ENCODE data around the gene FBXL17.

FBXL17 gene

DNA sequence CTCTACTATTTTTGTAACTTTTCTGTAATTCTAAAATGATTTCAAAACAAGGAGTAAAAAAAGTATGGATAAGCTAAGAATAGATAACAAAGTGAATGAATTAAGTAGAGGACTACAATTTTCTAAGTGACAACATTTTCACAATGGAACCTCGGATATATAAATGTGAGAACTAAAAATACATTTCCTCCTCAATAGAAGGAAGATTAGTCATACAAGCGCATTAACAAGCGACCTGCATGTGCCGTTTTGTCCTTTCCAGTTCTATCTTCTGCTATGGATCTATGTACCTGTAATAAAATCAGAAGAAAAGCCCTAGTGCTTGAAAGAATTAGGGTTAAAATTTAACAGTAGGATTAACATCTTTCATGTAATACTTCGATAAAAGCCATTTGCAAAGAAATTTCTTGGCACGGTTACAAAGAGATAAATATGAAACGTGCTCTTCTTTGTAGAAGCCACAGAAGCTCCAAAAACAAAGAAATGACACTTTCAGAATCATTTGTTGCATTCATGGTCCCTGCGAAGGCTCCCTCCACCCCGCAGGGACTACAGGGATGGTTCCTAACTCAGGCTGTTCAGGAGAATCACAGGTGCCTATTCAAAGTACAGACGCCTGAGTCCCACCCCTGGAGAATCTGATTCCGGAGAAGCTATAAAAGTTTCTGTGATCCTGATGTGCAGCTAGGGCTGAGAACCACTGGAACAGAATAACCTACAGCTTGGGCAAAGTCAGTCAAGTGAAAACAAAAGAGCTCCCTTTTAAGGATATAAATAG lies 494.5 kb downstream of the FBXL17 start:
- no peak for DNase-seq

DNA sequence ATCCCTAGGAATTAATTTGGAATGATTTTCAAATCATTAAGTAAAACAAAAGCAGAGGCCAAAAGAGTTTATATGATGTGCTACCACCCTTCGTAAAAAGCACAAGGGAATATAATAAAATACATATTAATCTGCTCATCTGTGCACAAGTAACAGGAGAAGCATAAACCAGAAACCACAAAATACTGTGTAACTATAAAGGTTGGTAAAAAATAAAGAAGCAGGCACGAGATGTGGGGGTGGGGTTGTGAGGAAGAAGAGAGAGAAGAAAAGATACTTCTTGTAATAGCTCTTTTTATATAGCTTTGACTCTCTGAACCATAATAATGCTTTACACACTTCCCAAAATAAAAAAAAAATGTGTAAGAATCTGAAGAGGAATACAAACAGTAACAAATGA lies 496.3 kb downstream of the FBXL17 start:
- DNase-seq = no peak

DNA sequence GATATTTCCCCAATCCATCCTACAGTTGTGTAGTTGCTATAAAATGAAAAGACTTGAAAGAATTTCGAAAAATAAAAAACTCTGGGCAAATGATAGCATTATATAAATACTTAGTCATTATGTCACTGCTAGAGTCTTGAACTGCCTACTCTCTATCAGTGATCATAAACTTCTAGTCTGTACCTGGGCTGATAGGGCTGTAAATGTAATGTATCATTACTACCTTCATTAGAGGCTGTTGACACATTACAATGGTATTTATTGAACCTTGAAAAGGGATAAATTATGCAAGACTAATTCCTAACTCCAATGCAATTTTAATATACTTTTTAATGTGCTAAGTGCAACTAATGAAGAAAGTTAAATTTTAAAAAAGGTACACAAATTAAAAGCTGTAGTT lies 497.0 kb downstream of the FBXL17 start:
- no peak for DNase-seq

DNA sequence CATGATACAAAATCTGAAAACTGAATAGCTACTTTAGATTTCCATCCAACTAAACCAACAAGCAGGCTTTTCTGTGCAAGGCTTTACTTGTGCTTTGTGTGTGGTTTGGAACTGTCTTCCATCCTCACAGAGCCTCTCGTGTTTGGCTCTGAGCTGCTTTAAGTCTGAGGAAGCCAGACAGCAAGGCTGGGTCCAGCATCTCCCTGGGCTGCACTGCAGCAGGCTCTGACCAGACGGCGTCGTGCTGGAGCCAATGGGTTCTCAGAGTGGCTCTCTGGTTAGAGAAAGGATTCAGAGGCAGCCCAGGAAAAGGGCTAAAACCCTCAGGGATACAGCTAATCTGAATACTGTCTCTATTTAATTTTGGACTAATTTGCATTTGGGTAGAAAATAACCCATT lies 503.2 kb downstream of the FBXL17 start:
- DNase-seq = no peak

DNA sequence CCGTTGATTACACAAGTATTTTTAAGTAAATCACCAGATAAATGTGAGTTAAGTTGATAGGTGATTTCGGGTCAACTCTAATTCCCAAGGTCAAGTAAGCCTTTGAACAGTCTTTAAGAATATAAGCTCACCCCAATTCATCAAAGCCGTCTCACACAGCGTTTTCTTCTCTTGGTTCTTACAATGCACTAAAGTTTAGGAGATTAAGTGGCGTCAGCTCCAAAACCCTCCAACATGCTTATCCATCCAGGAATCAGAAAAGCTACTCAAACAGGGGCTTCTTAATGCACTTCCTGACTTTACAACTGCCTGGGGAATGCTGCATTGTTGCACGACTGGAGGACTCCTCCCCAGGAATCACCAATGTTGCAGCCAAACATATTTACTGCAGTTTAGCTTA lies 505.0 kb downstream of the FBXL17 start:
- DNase-seq = no peak

DNA sequence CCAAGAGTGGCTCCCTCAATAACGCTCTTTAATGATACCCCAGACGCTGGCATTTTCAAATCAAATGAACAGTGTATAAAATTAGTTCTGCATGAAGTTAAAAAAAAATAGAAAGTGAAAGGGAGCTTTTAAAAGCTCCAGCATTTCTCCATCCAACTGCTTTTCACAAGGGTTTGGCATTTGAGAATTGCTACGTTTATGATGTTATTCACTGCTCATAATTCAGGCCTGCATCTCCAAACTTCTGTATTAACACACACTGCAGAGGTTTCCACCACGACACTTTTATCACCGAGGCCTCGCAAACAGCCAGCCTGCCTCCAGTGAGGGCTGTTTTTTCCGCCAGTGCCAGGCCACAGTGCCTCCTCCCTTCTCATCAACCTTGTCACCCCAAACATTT lies 505.6 kb downstream of the FBXL17 start:
- DNase-seq = no peak

DNA sequence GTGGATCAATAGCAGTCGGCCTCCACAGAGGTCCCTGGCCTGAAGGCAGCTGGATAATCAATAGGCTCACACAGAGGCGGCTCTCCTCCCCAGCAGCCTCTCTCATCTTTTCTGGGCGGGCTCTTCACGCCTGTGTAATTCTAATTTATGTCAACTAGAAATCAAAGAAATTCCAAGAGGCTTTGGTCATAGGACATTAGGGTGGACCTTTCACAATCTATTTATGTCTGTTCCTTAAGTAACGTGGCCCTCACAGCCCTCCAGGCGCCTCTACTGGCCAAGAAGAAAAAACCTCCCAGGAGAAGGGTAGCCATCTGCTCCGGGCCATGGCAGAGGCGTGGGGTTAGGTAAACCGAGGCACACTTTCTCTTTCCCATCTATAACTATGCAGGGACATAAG lies 506.1 kb downstream of the FBXL17 start:
- DNase-seq = no peak

DNA sequence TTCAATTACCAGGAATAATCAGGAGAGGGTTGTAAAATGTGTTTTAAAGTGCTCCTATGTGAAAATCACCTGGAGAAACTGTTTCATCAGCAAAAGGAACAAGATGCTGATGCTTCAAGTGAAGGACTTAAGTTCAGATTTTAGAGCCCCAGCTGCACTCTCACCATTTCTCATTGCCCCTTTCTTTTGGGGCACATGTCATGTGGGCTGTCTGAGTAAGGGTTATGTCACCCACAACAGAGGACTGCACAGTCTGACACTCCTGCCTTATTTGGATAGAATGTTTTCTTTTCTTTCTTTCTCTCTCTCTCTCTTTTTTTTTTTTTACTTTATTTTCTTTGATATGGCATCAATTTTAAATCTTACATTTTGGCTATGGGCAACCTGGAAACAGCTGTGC lies 507.1 kb downstream of the FBXL17 start:
- no peak for DNase-seq

DNA sequence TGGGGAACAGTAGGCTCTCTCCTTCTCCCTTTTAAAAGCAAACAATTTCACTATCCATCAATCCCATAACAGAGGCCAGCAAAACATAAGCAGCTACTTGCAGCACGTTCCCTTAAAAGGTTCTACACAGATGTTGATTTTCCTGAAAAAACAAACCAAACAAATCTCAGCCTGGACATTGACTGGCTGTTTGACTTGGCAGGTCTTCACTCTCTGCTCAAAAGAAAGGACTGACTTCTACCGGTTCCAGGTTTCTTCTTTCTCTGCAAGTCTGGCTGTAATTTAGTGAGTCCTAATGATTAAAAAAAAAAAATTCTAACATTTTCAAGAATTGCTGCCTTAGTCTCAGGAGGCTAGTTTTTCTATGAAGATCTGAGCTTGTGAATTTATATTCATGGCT lies 508.0 kb downstream of the FBXL17 start:
- no peak for DNase-seq

DNA sequence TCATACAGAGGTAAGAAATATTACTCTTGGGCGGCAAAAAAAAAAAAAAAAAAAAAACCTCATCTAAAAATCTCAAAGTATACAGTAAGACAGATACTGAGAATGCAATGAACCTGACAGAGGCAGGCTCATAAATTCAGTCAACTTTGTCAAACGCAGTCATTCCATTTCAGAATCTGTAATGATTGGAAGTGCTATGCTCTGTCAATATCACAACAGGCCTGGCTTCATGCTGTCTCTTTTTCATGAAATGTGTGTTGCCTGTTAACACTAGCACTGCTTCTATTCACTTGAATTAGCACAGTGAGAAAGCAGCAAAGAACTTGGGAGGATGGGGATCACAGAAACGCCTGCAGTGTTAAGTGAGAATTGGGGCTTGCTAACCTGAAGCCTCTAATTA lies 510.9 kb downstream of the FBXL17 start:
- no peak for DNase-seq

DNA sequence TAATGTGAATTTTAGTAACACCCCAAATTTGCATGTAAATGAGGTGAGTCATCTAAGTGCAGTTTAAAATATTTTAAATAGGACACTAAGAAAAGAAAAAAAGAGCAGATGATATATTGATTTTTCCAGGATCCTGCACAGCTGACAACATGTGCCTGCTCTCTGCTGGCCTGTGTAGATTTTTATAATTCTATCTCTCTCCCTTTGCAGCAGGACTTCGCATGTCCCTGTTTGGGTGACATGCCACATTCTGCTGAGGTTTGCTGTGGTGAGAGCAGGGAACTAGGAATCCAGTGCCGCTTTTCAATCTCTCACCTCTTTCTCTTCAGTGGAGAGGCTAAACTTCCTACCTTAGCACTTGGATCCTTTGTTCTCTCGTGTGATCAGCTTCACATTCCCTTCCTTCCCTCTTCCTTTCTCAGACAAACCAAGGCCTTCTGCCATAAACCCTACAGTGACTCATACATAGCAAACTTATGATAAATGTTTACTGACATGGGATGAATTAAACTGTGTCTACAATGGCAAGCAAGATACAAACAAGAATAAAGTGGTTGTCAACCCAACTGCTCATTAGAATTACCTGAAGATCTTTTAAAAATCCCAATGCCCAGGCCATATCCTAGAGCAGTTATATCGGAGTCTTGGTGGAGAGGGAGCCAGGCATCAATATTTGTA lies 512.3 kb downstream of the FBXL17 start:
- no peak for DNase-seq

DNA sequence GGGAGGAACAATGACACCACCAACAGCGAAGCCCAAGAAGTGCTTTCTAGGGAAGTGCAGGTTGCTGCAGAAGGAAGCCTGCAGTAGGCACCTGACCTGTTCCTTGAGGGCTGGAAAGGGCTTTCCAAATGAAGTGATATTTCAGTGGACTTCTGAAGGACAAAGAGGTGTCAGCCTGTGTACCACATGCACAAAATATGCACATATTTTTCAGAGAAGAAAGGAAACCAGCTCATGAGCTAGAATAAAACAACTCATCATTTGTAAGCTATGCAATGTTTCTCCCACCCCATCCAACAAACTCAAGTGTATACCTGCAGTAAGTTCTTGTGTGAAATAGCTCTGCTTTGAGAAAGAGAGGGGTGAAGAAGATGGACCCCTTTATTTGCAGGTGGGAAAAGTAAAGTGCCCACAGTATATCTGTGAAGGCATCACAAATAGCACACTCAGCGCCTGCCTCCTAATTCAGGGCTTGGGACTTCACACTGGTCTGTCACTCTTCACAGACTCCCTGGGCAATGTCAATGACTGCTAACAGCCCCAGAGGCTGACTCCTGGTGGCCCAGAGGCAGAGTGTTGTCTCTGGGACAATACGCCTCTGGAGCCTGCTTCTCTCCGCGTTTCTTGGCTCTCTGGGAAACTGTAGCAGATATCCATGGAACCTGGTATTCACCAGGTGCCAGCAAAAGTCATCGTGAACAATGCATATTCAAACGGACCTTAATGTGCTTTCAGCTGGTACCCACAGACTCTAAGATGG lies 513.1 kb downstream of the FBXL17 start:
- DNase-seq = no peak

DNA sequence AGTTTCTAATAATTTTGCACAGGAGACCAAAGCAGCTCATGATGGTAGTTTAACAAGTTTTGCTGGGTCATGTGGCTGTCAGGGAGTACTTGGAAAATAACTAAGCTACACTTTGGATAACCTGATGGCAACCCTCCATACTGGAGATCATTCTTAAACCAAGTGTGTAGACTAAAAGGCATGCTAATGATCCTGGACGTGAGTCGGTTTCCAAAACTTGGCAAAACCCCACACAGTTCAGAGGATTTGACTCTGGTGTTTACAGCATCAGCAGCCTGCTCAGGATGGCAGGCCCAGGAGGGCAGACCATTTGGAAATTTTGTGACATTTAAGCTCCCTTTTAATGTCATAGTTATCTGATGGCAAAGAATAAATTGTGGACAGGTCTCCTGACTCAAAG lies 514.6 kb downstream of the FBXL17 start:
- DNase-seq = no peak

DNA sequence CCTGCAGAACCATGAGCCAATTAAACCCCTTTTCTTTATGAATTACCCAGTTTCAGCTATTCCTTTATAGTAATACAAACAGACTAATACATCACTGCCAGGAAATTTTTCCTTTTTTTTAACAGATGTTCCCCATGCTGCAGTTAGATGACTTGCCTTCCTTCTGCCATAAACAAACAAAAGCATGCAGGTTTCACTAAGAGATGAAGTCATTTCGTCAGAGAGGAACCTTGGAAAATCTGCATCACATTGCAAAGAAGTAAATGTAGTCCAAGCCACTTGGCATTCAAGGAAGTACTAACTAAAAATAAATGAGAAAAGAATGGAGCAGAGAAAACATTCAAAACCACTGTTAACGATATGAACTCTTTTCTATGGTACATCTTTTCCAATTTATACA lies 517.1 kb downstream of the FBXL17 start:
- no peak for DNase-seq

DNA sequence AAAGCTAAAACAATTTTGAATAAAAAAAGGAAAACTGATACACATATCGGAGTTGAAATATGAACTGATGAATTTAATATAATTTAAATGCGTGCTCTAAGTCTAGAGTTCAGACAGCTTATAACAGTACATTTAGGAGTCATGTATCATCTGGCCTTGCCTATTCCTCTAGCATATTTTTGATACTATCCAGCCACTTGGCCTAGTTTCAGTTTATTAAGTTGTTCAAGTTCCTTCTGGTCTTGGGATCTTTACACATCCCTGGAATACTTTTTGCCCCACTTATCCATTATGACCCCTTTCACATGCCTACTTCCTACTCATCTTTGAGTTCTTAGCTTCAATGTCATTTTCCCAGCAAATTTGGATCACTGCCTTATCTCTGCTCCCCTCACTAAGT lies 518.8 kb downstream of the FBXL17 start:
- DNase-seq = no peak

DNA sequence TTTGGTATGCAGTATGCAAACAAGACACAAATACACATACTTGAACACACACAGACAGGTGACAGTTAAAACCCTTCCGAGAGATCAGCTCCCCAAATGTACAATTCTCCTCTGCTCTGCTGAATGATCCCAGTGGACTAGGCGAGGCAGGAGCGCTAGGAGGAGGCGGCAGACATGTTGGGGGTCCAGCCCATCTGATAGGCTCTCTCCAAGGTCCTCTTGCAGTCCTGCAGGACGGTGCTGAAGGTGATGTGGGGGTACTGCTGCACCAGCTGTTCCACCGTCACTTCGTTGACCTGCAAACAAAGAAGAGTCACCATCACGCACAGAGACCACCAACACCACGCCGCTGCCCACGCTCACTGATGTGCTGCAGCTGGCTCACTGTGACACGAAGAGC lies 520.3 kb downstream of the FBXL17 start:
- DNase-seq = no peak

DNA sequence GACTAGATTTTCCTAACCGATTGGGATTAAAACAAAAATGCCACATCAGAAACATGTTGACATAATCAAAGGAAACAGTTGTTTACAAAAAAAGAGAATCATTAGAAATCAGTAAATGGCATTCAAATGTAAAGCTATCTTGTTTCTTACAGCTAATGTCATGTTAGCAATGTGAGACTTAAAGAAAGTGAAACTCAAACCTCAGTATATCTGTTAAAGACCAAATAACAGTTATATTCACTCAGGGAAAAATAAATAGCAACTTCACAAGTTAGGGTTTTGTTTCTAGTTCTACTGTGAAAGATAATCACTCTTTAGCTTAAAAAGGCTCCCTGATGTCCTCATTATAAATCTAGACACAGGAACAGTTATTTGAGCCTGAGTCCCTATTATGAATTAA lies 521.9 kb downstream of the FBXL17 start:
- no peak for DNase-seq

DNA sequence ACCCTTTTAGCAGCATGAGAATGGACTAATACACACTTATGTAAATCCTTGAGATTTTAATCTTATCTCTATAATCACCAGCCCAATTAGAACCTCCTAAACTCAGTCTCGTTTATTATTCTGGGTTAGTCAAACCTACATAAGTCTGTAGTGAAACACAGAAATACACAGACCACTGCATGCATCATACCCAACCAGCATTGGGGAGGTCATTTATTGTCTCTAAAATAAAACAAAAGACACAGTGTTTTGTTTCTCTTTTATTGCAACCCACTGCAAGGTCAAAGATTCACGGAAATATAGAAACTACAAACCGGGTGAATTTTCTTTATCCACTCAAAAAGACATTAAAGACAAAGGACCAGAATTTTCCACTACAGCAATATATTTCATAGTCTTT lies 523.1 kb downstream of the FBXL17 start:
- DNase-seq = no peak

DNA sequence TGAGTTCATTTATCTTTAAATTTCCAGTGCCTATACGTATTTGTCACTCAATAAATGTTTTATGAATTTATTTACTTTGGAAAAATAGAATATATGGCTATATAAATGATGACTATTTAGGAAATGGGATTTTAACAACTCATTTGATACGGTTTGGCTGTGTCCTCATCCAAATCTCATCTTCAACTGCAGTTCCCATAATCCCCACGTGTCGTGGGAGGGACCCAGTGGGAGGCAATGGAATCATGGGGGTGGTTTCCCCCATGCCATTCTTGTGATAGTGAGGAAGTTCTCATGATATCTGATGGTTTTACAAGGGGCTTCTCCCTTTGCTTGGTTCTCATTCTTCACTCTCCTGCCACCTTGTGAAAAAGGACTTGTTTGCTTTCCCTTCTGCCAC lies 523.6 kb downstream of the FBXL17 start:
- no peak for DNase-seq

DNA sequence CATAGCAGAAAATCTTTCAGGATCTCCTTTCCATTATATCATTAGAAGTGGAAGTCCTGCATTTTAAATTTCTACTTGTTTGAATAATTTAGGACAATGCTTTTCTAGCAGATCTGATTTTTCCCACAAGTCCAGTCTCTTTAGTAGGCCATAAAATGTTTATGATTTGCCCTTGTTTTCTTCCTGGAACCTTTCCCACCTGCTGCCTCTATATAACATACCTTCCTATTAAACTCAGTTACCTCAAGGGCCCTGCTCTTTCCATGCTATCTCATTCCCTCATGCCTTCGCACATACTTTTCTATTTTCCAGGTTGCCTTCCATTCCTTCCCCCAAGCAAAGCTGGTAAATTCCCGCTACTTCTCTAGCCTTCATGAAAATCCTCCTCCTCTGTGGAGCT lies 524.1 kb downstream of the FBXL17 start:
- DNase-seq = no peak

DNA sequence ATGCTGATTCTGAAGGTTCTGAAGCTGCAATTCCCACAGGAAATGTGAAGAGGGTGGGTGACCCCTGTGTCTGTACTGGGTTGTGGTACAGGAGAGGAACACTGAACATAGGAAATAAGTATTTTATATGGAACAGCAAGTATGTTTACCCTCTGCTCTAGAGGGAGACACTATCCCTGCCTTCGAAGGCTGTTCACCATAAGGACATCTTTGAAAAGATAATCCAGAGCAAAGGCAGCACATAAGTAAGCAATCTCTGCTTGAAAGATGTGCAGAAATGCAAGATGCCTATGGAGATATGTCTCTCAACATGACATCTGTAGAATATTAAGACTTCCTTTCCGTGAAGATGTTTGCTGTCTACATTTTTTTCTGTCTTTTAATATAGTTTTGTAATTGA lies 526.7 kb downstream of the FBXL17 start:
- peak; percentile 1 for DNase-seq

DNA sequence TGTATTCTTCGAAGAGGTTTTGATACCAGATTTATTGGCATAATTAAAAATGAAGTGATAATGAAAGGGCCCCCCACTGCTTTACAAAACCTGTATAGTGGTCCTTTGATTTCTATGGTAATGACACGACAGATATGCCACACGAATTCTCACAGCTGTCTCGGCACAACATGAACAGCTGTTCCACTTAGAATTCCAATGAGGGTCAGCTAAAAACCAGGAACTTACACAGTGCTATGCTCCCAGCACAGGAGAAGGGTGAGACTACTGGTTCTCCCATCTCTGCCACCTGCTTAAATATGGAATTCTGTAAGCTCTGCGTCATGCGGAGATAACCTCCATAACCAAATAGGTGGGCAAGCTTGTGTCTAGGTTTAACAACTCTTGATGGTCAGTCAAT lies 528.2 kb downstream of the FBXL17 start:
- DNase-seq = no peak

DNA sequence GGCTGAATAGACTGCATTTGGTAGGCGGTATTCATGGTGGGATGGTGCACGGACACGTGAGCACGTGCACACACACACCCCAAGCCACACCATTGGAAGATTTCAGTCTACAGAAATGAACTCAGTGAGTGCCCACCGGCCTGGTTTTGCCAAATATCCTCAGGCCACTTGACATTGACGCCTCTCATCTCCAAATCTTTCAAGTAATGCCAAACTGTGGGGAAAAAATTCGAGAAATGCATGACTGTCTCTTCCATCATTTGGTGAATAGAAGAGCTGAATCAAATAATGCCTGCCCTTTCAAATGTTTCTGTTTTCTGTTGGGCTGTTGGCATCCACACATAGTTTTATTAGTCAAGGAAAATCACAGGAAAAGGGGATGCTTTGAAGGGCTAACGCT lies 528.9 kb downstream of the FBXL17 start:
- no peak for DNase-seq

DNA sequence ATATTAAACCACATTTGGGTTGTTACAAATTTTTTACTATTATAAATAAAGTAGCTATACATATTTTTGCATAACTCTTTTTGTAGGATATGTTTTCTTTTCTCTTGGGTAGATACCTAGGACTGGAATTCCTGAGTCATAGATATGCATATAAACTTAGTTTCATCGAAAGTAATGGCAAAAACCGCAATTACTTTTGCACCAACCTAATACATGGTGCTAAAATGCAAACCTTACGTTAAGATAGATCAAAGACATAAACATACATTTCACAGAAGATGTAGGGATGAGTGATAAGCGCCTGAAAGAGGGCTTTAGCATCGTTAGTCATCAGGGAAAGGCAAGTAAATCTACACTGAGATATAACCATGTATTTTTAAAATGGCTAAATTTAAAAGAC lies 532.8 kb downstream of the FBXL17 start:
- no peak for DNase-seq
